OCI-LY7 (cell line): ENCODE data around the gene ITSN1.

Experiments
- EZH2phosphoT487 ChIP-seq: fragments of 200-600 bp; sonication (generic); IDR thresholded peaks from 2 replicates; pipeline ENCODE4 v1.6.1; 2018; ENCODE audit warnings: low read depth, borderline replicate concordance, mild to moderate bottlenecking, mixed run types, antibody characterized with exemption, low read length, moderate library complexity, mixed read lengths
- TF ChIP-seq, protein P1 (sequence below): fragments of 200-600 bp; sonication (generic); conservative IDR thresholded peaks from 2 replicates; pipeline ENCODE4 v1.5.1; 2014; ENCODE audit warnings: mild to moderate bottlenecking, antibody characterized with exemption, low read length, moderate library complexity, mixed read lengths

DNA sequence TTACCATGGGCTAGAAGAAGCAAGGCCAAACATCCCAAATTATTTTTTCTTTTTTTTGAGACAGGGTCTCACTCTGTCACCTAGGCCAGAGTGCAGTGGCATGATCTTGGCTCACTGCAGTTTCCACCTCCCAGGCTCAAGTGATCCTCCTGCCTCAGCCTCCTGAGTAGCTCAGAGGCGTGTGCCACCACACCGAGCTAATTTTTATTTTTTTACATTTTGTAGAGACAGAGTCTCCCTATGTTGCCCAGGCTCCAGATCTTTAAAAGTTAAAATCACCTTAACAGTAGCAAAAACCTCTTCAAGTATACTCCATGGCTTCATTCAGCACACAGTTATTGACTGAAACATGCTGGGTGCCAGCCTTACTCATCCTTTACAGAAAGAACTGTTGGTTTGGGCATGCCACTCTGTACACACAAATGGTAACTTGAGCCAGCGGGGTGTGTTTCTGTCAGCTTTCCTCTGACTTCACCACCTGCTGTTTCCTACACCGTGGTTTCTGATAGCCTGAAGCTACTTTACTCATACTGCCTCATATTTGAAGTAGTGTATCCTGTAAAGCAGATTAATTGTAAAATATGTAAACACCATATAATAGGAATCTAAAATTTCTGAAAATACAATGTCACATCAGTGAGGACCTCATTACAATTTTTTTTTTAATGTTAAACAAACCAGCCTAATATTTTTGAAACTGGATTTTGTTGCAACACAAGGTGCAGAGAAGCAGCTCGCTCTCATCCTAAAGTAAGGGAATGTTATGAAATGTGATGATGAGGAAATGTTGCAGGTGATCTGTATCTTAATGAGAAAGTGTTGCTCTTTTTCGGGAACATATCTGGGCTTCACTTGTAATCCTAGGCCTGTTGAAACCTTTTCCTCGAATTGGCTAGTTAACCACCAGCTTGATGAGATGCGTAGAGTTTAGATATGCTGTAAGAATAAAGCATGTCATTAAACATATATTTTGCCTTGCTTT is 159.4 kb downstream of the ITSN1 start:
- TF ChIP-seq, protein P1, sequence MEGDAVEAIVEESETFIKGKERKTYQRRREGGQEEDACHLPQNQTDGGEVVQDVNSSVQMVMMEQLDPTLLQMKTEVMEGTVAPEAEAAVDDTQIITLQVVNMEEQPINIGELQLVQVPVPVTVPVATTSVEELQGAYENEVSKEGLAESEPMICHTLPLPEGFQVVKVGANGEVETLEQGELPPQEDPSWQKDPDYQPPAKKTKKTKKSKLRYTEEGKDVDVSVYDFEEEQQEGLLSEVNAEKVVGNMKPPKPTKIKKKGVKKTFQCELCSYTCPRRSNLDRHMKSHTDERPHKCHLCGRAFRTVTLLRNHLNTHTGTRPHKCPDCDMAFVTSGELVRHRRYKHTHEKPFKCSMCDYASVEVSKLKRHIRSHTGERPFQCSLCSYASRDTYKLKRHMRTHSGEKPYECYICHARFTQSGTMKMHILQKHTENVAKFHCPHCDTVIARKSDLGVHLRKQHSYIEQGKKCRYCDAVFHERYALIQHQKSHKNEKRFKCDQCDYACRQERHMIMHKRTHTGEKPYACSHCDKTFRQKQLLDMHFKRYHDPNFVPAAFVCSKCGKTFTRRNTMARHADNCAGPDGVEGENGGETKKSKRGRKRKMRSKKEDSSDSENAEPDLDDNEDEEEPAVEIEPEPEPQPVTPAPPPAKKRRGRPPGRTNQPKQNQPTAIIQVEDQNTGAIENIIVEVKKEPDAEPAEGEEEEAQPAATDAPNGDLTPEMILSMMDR: no peak
- TF ChIP-seq EZH2phosphoT487: no peak
